ENCODE results near the gene ICOS. TPM values are rescaled to one million over a fixed set of nuclear protein-coding genes. Genes with fewer than 3 reads are reported as not detected.

ICOS gene
- total and polyA plus RNA-seq, 2 of the 4 experiments (the other 2 are of a cell fraction), result not detected

DNA sequence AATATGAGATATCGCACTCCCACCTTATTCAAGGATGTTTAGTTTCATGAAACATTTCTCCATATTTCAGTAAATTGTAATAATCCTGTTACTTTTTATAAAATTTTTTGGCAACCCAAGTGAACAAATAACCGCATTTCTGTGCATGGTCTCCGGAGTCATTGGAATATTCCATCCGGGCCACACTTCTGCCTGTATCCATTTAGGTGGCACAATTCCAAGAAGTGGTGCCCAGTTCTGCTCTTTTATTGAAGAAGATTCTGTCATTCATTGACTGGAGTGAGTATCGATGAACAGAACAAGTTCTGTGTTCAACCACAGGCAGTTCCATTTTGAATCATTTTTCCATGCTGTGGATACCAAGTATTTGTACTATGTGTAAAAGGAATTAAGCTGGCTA is 26.6 kb upstream of the ICOS start (continued):
- no peak for TF ChIP-seq NFE2L2 (IDR thresholded peaks at IDR 0.05; ENCODE audit: low read depth, low read length)
- TF ChIP-seq RCOR1 (IDR thresholded peaks at IDR 0.05; ENCODE audit: insufficient replicate concordance, low read length), result no peak
- TF ChIP-seq CHD1 (IDR thresholded peaks at IDR 0.05; ENCODE audit: low read depth, low read length), result no peak
- no peak for TF ChIP-seq SMC3 (IDR thresholded peaks at IDR 0.05; ENCODE audit: low read depth, low read length)
- TF ChIP-seq, protein P1, sequence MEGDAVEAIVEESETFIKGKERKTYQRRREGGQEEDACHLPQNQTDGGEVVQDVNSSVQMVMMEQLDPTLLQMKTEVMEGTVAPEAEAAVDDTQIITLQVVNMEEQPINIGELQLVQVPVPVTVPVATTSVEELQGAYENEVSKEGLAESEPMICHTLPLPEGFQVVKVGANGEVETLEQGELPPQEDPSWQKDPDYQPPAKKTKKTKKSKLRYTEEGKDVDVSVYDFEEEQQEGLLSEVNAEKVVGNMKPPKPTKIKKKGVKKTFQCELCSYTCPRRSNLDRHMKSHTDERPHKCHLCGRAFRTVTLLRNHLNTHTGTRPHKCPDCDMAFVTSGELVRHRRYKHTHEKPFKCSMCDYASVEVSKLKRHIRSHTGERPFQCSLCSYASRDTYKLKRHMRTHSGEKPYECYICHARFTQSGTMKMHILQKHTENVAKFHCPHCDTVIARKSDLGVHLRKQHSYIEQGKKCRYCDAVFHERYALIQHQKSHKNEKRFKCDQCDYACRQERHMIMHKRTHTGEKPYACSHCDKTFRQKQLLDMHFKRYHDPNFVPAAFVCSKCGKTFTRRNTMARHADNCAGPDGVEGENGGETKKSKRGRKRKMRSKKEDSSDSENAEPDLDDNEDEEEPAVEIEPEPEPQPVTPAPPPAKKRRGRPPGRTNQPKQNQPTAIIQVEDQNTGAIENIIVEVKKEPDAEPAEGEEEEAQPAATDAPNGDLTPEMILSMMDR (conservative IDR thresholded peaks at IDR 0.05; ENCODE audit: low read depth, low read length), result no peak

DNA sequence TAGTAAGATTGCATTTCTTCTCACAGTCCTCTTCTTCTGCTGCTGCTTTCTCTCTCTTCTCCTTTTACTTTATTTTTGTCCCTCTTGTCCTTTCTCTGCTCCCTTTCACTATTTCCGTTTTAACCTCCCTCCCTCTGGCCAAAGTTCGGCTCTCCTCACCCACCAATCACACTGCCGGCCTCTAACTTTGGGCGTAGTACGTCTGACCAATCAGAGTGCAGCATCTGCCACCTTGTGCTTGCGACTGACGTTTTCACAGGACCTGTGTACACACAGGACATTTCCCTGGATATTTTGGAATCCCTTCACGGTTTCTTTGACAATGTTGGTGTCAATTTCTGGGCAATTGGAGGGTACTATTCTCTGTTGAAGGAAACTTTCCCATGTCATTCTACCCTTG is 22.6 kb upstream of the ICOS start:
- H3K4me3 ChIP-seq (ENCODE audit: insufficient read depth, low read depth, low read length), result no peak overlapping the region
- H3K9ac ChIP-seq (ENCODE audit: low read depth, low read length), result no peak overlapping the region
- BruUV-seq (replicated peaks), result no TSS peak
- no peaks in the 10 kb centered on the region for H3K9me3 ChIP-seq (ENCODE audit: control insufficient read depth, insufficient read depth, low read length)
- no peak overlapping the region for H3K4me2 ChIP-seq (ENCODE audit: low read depth, low read length)
- no peak overlapping the region for H4K8ac ChIP-seq (ENCODE audit: low read depth in 2 of 2, low read length in 2 of 2)
- H3K56ac ChIP-seq (ENCODE audit: extremely low read depth, insufficient read depth, low read length), result no peak overlapping the region
- no peak overlapping the region for H2BK15ac ChIP-seq (ENCODE audit: low read depth, low read length)
- H3K27ac ChIP-seq (ENCODE audit: insufficient read depth, low read length), result no peak overlapping the region
- ChIA-PET POLR2A (ENCODE audit: unreplicated experiment) (no interaction called here), CTCF (interaction anchor here (0.7 kb wide), 1 partner anchor 242 kb away, joined by 3 read pairs; no protein-coding TSS in a partner anchor)
- DNase-seq, result no peak
- 65% methylated on average over 4 of the region's 8 CpGs; no CpG with 5 or more reads in 1 of the 2 experiments for WGBS, 2 experiments (ENCODE audit: extremely low coverage in 2 of 2, insufficient read length in 1 of 2)
- H3K23ac ChIP-seq (ENCODE audit: low read depth, low read length), result no peak overlapping the region
- H3K14ac ChIP-seq (replicated peaks; ENCODE audit: low read depth, low read length), result no peak overlapping the region
- H3K18ac ChIP-seq (ENCODE audit: low read depth, low read length), result no peak overlapping the region
- ATAC-seq (ENCODE audit: low read depth), result no peak
- H4K5ac ChIP-seq (ENCODE audit: low read depth, low read length), result no peak overlapping the region
- no peak overlapping the region for H2BK5ac ChIP-seq (ENCODE audit: low read depth, low read length, poor library complexity, severe bottlenecking)
- H3K4ac ChIP-seq (ENCODE audit: low read depth, low read length), result no peak overlapping the region
- peaks cover under 1% of the 10 kb centered on the region; the same call in 1 of the 2 replicates for H3K4me1 ChIP-seq (ENCODE audit: control insufficient read depth, insufficient read depth, low read length)
- H3K9me1 ChIP-seq (ENCODE audit: insufficient read depth, low read length), result no peaks in the 10 kb centered on the region
- no peak overlapping the region for H2AFZ ChIP-seq (replicated peaks; ENCODE audit: low read length, poor library complexity)
- H2AK5ac ChIP-seq (ENCODE audit: low read depth, low read length), result no peak overlapping the region
- H2BK120ac ChIP-seq (ENCODE audit: low read depth, low read length), result no peak overlapping the region
- H3K36me3 ChIP-seq (ENCODE audit: control insufficient read depth, insufficient read depth, low read length), result no peaks in the 10 kb centered on the region
- dilution Hi-C loops (cut with HindIII; ENCODE audit: low sequenced_read_pairs, unreplicated experiment) (no loop called here), intact Hi-C loops (cut with micrococcal nuclease) (no loop called here), in situ Hi-C loops (cut with MboI; ENCODE audit: low sequenced_read_pairs) (loop anchor here (25.0 kb wide), 1 partner anchor 1327 kb away; no protein-coding TSS in a partner anchor)
- no peaks in the 10 kb centered on the region for H4K20me1 ChIP-seq (ENCODE audit: insufficient read depth, low read length)
- peaks cover 16% of the 10 kb centered on the region for H3K27me3 ChIP-seq (ENCODE audit: control insufficient read depth, insufficient read depth, low read length)
- H2AK9ac ChIP-seq (replicated peaks; ENCODE audit: low read depth, low read length, poor library complexity), result no peak overlapping the region
- H4K91ac ChIP-seq (ENCODE audit: insufficient read depth, low read depth, low read length), result no peak overlapping the region
- no peaks in the 10 kb centered on the region for H3K79me1 ChIP-seq (ENCODE audit: low read depth in 1 of 2, low read length in 2 of 2)
- H2BK20ac ChIP-seq (ENCODE audit: low read depth, low read length), result no peak overlapping the region
- TF ChIP-seq CEBPB (IDR thresholded peaks at IDR 0.05; ENCODE audit: low read depth, low read length) (no peak), POLR2A (IDR thresholded peaks at IDR 0.05; ENCODE audit: low read depth, low read length) (no peak), RFX5 (IDR thresholded peaks at IDR 0.05; ENCODE audit: low read depth, low read length) (no peak), MAZ (IDR thresholded peaks at IDR 0.05; ENCODE audit: borderline replicate concordance, low read depth, low read length) (no peak)
- TF ChIP-seq, protein P2, sequence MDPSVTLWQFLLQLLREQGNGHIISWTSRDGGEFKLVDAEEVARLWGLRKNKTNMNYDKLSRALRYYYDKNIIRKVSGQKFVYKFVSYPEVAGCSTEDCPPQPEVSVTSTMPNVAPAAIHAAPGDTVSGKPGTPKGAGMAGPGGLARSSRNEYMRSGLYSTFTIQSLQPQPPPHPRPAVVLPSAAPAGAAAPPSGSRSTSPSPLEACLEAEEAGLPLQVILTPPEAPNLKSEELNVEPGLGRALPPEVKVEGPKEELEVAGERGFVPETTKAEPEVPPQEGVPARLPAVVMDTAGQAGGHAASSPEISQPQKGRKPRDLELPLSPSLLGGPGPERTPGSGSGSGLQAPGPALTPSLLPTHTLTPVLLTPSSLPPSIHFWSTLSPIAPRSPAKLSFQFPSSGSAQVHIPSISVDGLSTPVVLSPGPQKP (IDR thresholded peaks at IDR 0.05; ENCODE audit: borderline replicate concordance, low read depth, low read length), result no peak
- TF ChIP-seq, protein P1 (conservative IDR thresholded peaks at IDR 0.05; ENCODE audit: low read depth, low read length), result no peak
- TF ChIP-seq, protein P3, sequence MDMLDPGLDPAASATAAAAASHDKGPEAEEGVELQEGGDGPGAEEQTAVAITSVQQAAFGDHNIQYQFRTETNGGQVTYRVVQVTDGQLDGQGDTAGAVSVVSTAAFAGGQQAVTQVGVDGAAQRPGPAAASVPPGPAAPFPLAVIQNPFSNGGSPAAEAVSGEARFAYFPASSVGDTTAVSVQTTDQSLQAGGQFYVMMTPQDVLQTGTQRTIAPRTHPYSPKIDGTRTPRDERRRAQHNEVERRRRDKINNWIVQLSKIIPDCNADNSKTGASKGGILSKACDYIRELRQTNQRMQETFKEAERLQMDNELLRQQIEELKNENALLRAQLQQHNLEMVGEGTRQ (IDR thresholded peaks at IDR 0.05; ENCODE audit: low read depth, low read length), result no peak

Measured in IMR-90 (cell line).